Central memory CD4-positive, alpha-beta T cell (primary cell): ENCODE data around the gene SLC7A4.
"Not testable (repeated sequence)": the region's sequence is repeated elsewhere in the genome, so short reads cannot be mapped to it uniquely, and the experiment has no call there.

Experiments used
- DNase-seq: peaks from one replicate; pipeline ENCODE4 v3.0.0; 2022

Gene SLC7A4

DNA sequence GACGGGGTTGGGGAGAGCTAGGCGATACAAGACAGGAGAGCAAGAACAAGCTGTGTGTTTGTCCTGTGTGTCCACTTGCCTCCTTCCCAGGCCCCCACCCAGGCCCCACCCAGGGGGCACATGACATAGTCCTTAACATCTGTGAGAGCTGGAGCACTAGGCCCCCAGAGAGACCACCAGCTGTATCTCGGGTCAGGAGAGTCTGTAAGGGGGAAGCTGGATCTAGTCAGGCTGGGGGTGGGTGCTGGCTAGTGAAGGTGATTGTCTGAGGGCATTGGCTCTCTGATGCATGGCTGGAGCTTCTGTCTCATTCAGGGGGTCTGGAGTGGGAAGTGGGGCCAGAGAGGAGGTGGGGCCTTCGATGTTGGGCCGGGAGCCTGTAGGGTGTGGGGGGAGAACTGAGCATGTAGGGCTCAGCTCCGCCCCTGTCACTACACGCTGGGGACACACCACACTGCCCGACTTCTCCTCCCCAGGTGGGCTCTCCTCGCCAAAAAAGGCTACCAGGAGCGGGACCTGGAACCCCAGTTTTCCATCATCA is 16.8 kb downstream of the SLC7A4 start:
- DNase-seq: no peak

DNA sequence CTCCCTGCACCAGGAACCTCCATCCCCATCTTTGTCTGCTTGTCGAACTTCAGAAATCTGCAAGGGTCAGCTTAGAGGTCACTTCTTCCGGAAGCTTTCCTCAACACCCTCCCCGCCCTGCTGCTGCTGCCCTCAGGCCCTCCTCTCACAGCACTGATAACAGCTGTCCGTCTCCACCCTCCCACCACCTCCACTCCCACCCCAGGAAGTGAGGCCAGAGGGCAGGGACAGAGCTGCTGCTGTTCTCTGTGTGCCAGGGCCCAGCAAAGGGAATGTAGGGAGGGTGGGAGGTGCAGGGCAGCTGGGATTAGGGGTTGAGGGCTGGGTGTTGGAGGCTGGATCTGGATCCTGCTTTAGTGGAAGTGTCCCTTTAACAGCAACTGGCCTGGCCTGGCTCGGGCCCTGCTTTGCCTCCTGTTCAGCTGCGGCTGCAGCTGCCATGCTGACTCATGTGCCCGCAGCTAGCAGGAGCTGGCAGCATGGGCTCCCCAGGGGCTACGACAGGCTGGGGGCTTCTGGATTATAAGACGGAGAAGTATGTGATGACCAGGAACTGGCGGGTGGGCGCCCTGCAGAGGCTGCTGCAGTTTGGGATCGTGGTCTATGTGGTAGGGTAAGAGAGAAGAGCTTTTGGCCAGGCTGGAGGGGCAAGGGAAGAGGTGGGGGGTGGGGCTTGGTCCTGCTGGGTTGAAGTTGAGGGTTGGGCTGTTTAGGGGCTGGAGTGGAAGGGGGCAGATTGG is 17.5 kb downstream of the SLC7A4 start, which contains the start of gene P2RX6:
Gene P2RX6, plus strand, starts transcription at position 440 of the 740 bp plus-strand sequence. Its CDS starts 10 bp downstream, at position 450.
- DNase-seq: no peak

- peak; percentile 84 for DNase-seq
Observed at GRCh38 chr22:21014202-21014725, 18.1 kb downstream of the SLC7A4 start.

DNA sequence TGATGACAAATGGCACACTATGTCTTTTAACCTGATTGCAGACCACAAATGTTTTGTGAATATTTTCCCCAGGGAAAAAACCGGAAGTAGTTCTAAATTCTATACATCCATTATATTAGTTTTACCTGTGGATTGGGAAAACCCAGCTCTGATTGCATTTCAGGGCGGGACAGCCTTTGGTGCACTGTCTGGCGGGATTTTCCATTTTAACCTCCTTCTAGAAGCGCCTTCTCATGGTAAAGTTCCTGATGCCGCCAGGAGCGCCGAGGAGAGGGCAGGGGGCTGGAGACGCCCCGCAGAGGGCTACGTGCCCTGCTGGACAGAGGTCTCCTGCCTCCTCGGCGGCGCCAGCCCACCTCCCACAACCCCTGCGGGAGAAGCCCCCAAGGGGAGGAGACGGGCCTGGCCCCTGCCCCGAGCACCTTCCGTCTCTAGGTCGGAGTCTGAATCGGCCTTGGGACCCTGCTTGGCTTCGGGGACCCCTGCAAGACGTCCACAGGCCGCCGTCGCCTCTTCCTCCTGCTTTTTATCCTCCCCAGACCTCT is 18.6 kb downstream of the SLC7A4 start:
- no peak for DNase-seq

- no peak for DNase-seq
Observed at GRCh38 chr22:21012446-21013407, 19.6 kb downstream of the SLC7A4 start.

- DNase-seq: no peak
Observed at GRCh38 chr22:21010426-21011113, 21.8 kb downstream of the SLC7A4 start.

DNA sequence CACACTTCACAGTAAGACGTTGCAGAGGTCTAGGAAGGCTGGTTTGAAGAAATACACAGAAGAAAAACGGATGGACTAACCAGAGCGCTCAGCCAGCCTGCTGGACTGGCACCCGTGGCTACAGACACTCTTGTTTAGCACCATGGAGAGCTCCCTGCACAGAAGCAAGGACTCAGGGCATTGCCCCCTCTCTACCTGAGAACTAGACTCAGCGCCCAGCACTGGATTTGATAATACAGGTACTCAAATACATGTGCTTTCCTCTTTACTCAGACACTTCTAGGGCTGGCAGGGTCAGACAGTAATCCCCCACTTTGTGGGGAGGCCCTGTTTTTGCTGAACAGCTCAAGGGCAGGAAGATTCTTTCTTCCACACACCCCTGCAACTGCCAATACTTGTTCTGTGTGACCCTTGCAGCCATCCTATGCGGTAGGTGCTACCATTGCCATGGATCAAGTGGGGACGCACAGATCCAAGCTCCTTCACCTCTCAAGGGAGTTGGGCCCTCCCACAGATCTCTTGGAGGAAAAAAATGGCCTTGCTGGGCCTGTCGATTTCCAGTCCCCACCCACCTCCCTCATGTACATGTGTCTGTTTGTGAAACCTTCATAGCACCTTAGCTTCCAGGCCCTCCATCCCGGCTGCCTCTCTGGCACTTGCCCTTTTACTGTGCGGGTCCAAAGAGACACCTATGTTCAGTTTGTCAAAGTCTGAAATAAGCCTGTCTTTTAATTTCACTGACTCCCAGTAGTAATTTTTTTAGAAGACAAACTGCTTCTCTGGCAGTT is 22.5 kb downstream of the SLC7A4 start:
- no peak for DNase-seq

GRCh38 chr22:21009208-21009607 is 23.2 kb downstream of the SLC7A4 start:
- DNase-seq: not testable (repeated sequence)

- no peak for DNase-seq
Observed at GRCh38 chr22:21003782-21004181, 28.6 kb downstream of the SLC7A4 start.

DNA sequence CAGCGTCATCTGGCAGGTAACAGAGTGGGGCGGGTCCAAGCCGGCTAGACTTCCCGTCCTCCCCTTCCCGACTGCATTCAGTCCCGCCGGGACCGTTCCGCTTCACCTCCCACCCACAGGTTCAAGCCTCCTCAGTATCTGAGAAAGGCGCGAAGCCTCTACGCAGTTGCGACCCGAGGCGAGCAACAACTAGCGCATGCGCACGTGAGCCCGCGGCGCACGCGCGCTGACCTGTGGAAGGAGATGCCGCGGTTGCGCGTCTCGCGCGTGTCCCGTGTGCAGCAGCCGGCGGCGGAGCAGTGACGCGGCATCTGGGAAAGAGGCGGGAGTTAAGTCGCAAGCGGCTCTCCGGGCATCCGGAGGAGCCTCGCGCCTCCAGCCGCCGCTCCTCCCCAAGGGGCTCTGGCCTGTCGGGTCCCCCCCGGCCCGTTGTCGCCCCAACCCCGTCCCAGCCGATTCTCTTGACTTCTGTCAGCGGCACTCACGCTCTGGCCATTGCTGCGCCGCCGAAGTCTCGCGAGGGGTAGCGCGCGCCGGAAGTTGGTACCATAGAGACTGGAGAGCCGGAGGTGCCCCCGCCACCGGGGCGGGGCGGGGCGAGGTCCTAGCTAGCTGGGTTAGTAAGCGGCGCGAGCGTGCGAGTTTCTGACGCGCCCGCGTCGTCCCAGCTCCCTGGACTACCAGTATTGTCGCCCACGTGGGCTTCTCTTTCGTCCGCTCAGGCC is 30.6 kb downstream of the SLC7A4 start, which contains the start of gene THAP7:
Gene THAP7, minus strand, starts transcription at position 518 of the 725 bp plus-strand sequence. Its CDS starts 207 bp downstream, at position 311.
- peak; percentile 96 for DNase-seq

DNA sequence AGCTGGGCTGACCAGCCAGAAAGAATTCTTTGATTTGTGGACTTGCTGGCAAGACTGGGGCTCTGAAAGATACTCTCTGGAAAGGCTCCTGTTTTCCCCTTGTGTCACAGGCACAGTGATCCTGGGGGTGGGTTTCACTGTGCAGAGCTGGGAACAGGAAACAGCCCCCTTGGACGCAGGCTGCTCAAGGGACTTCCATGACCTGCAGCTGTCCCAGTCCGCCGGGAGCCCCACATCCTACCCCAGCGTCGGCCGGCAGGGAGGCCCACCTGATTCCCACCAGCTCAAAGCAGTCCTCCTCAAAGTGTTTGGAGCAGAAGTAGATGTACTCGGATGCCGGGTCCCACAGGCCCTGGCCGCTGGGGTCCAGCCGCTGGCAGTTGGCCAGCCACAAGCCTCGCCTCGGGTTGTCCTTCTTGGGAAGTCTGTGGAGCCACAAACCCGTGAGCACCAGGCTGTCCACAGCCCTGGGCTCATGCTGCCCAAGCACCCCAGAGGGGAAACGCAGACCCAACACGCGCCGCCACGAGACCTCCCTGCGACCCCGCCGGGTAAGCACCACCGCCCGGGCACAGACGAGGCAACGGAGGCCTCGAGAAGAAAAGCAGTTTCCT is 31.3 kb downstream of the SLC7A4 start:
- no peak for DNase-seq

GRCh38 chr22:21000207-21000986 is 32.0 kb downstream of the SLC7A4 start:
- DNase-seq: no peak

DNA sequence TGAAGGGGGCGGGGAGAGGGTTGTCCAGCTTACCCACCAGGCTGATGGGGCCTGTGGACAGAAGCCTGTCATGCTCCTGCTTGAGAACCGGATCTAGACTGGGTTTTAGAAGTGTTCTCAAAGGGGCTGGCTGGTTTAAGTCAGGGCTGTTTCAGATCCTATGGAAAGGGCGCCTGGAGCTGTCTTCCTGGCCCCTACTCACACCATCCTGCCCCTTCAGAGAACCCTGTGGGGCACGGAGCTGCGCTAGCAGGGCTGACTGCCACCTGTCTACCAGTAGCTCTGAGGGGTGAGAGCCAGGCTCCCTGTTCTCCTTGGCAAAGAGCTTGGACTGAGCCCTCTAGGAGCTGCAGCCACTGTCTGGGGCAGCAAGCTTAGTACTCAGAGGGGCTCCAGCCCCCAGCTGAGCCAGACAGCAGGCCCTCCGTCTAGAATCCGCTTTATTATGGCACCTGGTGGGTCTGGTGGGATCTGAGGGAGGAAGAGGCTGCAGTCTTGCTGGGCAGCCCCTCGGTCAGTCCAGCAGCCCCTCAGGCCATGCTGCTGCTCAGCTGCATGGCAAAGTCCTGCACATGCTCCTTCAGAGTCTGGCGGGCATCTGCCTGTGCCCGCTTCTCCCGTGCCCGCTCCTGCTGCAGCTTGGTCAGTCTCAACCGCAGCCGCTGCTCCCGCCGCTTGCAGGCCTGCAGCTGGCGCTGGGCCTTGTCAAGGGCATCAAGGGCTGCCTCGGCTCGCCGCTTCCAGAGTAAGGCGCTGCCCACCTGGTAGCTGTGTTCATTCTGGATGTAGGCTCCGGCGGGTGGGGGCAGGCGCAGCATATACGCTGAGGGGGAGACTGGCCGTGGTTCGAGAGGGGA is 32.8 kb downstream of the SLC7A4 start:
- no peak for DNase-seq

- DNase-seq: no peak
Observed at GRCh38 chr22:20998411-20999336, 33.7 kb downstream of the SLC7A4 start.

- DNase-seq: no peak
Observed at GRCh38 chr22:20997536-20998257, 34.7 kb downstream of the SLC7A4 start.
